Stimulated activated naive CD4-positive, alpha-beta T cell (primary cell): Measurements from ENCODE around the gene ESF1.
"Not testable (repeated sequence)": the region's sequence is repeated elsewhere in the genome, so short reads cannot be mapped to it uniquely, and the experiment has no call there.

Experiments
- DNase-seq, 6 experiments: peaks; one replicate each; lab custom pipeline; 2025; lab: John Stamatoyannopoulos, UW

Gene ESF1

DNA sequence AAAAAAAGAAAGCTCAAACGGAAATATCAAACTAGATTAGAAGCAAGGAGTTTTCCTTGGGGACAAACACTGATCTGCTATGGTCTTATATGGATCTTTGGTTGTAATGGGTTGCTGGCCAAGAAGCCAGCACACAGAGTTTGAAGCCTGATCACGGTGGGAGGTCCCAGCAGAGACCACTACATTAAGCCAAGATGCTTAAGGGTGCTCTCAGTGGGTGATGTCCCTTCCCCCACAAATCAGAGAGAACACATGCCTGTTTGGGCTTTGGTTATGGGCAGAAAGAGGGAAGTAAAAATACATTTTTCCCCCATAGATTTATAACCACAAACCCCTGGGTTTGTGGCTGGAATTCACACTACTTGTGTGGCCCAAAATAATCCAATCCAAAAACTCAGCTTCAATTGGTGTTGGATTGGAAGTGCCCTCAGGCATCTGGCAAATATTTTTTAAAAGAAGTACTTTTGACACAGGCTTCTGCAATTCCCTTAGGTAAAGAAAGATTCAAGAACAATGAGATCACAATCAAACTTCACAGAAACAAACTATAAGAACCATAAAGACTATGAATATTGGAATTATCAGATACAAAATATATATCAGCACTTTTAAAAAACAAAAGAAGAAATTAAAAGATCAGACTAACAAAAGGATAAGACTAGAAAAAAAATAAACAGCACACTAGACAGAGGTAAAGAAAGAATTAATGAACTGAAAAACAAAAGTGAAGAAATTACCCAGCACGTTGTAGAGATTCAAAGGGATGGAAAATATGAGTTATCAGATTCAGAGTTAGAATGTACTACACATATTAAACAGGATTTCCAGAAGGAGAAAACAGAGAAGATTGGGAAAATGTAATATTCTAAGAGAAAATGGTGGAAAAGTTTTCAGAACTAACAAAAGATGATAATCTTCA, 44.7 kb downstream of the ESF1 start:
- no peak for DNase-seq

DNA sequence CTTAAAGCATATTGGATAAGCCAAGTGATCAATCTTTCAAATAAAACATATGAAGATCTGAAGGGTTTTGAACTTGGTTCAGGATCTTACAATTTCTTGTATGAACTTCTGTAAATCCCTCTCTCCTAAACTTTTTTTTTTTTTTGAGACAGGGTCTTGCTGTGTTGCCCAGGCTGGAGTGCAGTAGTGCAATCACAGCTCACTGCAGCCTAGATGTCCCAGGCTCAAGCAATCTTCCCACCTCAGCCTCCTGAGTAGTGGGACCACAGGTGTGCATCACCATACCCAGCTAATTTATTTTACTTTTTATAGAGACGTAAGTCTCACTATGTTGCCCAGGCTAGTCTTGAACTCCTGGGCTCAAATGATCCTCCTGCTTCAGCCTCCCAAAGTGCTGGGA, 46.5 kb downstream of the ESF1 start:
- not testable (repeated sequence) for DNase-seq

- no peak for DNase-seq
Measured at GRCh38 chr20:13736436-13737191, 48.1 kb downstream of the ESF1 start.

DNA sequence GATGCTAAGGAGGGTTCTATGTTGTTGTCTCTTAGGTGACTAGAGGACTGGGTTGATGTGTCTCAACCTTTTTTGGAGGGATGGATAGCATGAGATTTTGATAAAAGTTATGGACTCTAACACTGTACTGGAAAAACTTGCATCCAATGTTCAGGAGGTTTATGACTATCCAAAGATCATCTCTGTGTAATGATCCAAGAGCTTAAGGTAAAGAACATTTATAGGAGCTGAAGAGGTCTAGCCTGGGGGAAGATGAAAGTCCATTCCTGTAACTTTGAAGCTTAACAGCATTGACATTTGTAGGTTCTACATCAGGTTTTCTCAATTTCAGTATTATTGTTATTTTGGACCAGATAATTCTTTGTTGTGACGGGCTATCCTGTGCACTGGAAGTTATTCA, 48.9 kb downstream of the ESF1 start:
- DNase-seq = no peak

DNA sequence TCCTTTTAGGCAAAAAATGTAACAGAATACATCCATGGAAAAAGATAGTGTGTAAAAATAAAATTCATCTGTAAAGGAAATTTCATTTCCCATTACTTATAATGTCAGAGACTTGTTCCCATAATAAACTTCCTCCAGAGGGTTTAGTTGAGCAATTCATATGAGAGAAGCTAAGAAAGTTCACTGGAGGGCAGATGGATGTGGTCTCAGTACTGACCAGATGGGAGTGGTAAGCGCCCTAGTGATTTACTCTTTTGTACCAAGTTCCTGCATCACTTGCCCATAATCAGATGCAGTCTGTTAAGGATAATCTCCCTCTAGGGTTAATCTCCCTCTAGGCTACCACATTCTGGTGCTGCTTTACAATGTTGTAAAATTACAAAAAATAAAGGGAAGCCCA, 61.7 kb downstream of the ESF1 start:
- DNase-seq = no peak

DNA sequence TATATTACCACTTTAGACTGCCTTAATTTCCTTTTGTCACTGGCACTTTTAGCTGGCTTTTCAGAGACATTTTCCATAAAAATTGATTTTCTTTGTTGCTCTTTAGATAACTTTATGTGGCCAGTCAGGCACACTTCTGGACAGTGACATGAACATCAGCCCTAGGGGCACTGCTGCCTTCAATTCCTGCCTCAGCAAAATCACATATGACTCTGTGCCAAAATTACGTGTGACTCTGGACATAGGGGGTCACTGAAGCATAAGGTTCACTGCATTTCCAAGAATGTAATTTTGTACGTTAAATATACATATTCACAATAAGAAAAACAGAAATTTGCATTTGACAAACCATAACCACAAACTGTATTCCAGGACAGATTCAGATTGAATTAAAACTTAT, 66.5 kb downstream of the ESF1 start:
- DNase-seq = no peak

- DNase-seq = no peak
Measured at GRCh38 chr20:13717631-13718044, 67.1 kb downstream of the ESF1 start.

DNA sequence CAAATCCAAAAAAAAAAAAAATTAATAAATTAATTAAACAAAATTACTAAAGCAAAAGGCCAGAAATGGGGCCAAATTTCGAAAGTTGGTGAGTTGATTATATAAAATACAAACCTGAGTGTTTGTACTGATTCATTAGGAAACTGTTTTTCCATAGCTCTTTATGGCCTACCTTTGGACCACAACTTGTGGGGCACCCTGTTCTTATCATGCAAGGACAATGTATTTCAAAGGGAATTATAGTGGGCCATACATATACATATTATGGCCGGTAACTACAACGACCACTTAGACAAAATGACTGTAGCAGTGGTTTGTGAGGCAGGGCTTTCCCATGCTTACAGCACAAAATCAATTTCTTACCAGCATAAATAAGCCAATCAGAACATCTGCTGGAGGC, 69.5 kb downstream of the ESF1 start:
- no peak for DNase-seq

GRCh38 chr20:13708234-13708633, 76.5 kb downstream of the ESF1 start:
- DNase-seq = no peak

DNA sequence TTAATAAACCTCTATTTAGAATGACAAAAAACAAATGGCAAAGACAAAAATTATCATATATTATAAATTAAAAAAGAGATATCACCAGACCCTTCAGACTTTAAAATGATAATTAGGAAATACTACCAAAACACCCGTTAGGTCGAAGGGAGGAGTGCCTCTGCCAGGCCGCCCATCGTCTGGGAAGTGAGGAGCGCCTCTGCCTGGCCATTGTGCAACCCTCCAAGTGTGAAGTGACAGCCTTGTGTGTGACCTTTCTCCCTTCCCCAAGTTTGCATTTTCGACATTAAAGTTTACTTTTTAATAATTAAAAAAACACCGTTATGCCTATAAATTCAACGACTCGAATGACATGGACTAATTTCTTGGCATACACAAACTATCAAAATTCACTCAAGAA, 81.5 kb downstream of the ESF1 start:
- DNase-seq = no peak

GRCh38 chr20:13701486-13701885, 83.2 kb downstream of the ESF1 start:
- DNase-seq = no peak

- no peak for DNase-seq
Measured at GRCh38 chr20:13700761-13701160, 84.0 kb downstream of the ESF1 start.

GRCh38 chr20:13694420-13695150, 90.1 kb downstream of the ESF1 start:
- no peak for DNase-seq

DNA sequence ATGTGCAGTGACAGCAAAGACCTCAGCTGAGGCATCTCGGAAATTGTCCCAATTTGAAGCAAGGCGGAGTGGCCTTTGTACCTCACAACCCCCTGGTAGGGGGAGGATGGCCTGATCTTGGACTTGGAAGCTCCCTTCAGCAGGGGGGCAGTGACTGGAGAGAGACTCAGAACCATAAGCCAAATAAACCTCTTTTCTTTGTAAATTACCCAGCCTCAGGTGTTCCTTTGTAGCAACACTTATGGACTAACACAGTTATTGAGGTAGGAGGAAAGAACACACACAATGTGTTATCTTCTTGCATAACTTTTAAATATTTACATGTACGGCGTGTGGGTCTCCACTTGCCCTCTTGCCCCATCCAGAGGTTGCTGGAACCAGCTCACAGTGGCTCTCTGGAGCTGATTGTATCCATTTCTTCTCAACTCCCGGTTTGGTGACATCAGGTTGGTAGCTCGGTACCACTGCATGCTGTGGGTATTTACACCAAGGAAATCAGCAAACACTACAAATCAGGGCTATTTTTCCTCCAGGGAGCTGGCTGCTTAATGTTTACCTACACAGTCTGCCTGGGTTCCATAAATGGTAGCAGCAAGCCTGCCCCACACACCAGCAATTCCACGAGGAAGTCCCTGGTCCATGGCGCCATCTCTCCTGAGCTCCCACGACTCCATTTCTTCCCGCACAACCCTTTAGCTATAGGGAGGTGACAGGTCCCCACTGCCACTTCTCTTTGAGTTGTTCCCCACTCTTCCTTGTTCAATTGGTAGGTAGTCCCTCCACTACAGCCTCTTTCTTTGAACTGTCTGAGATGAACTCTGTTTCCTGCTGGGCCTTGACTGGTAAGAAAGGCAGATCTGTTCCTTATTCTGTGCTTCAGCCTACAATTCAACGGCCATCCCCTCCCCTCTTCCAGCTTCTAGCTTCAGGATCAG, 91.7 kb downstream of the ESF1 start:
- no peak for DNase-seq

GRCh38 chr20:13690943-13691342, 93.8 kb downstream of the ESF1 start:
- DNase-seq = no peak

DNA sequence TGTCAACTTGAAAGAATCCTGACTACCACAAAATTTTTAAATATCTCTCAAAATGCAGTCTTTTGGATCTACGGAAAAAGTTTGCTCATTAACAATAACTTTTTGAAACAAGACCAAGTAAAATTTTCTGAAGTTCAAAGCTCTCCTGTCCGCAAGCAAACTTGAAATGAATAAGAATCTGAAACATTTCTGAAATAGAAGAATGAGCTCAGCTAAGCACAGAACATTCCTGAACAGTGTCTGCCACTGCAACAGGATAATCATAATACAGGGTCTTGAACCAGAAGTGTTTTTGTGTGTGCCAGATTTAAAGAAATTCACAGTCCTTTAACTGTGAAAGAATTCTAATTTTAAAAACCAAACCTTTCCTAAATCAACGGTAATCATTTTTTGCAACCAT, 96.9 kb downstream of the ESF1 start:
- DNase-seq = no peak

DNA sequence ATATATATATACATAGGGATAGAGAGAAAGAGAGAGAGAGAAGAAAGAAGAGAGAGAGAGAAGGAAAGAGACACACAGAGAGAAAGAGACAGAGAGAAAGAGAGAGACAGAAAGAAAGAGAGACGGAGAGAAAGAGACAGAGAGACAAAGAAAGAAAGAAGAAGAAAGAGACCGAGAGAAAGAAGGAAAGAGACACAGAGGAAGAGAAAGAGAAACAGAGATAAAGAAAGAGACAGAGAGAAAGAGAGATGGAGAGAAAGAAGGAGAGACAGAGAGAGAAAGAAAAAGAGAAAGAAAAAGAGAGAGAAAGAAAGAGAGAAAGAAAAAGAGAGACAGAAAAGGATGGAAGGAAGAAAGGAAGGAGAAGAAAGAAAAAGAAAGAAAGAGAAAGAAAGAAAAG, 99.1 kb downstream of the ESF1 start:
- DNase-seq = no peak

GRCh38 chr20:13684566-13685222, 100.0 kb downstream of the ESF1 start:
- no peak for DNase-seq

DNA sequence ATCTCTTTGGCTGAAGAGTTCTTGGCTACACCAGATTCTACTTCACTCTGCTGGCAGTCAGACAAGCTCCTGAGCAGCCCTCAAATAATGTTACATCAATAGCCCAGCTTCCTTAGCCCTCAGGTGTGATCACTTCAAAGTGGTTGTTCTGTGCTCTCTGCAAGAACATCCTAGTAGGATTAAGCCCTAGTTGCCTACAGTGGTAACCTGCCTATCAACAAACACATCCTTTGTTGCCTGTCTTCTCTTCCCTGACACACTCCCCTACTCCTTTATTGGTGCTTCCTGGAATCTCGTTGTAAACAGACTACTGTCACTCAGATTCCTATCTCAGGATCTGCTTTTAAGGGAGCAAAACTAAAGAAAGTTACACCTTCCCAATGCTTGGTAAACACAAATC, 100.9 kb downstream of the ESF1 start:
- DNase-seq = no peak

DNA sequence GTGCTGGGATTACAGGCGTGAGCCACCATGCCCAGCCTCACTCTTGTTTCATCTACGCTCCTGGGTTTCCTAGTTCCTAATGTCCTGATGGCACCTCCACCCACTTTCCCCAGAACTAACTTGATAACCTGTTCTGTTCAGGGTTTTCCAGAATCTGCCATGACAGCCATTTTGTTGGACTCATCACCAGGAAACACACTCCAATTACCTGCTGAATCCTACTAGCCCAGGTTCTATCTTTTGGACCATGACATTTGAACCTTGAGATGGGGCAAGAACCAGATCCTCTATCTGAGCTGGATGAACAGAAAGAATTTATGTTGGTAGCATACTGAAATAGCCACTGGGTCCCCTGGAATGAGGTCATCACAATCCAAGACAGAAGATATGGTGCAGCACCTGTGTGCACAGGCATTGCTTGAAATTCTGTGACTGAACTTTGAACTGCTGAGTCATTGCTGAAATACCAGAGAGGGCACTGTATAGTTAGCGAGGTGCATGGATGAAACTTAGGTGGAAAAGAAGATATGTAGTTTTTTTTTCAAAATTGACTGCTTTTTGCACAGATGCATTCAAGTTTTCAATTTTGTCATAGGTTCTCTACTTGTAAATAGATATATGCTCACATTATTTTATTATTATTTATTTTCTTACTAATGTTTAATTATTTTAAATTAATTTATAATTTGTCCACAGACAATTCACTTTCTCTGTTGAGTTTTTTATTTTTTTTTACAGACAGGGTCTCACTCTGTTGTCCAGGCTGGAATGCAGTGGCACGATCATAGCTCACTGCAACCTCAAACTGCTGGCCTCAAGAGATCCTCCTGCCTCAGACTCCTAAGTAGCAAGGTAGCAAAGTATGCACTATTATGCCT, 103.2 kb downstream of the ESF1 start:
- no peak for DNase-seq
